Prostate gland (tissue), 2 donors: ENCODE data around the gene ANKRD13A.

ENCODE experiments used
- CTCF ChIP-seq, 4 experiments: fragments of 200-600 bp in 2 of 4; fragments of 450-650 bp in 2 of 4; sonication (generic) in 2 of 4; IDR thresholded peaks; 1 replicate in 3 of 4; 2 replicates in 1 of 4; pipeline ENCODE4 v1.5.1; 2016 to 2019; ENCODE audit warnings: antibody characterized with exemption in 4 of 4, mild to moderate bottlenecking in 2 of 4, moderate library complexity in 2 of 4
- POLR2AphosphoS5 ChIP-seq: sonication (generic); formaldehyde crosslinking; IDR thresholded peaks from one replicate; pipeline ENCODE4 v1.6.1; 2017; ENCODE audit warnings: antibody characterized with exemption

- TF ChIP-seq CTCF (IDR thresholded peaks at IDR 0.05), result no peak
- no peak for TF ChIP-seq POLR2AphosphoS5
Measured at GRCh38 chr12:110065540-110065939, 66.3 kb downstream of the ANKRD13A start.
